ENCODE results near the gene MS4A18.

- no peak for TF ChIP-seq POLR2A (IDR thresholded peaks at IDR 0.05)
- no peak for TF ChIP-seq POLR2AphosphoS5 (IDR thresholded peaks at IDR 0.05)
- TF ChIP-seq CTCF (IDR thresholded peaks at IDR 0.05): no peak
These were observed 9.8 kb downstream of the MS4A18 start for GRCh38 chr11:60734279-60734678.
